Tibial nerve (tissue), 4 donors: Measurements from ENCODE around the gene ATP8A2. TPM values are rescaled to one million over a fixed set of nuclear protein-coding genes. Genes with fewer than 3 reads are reported as not detected.

Source experiments
- DNase-seq, 2 donors: peaks; one replicate each; pipeline ENCODE4 v3.0.0-alpha.2; 2019; ENCODE audit warnings: low spot score in 2 of 2
- H3K27ac ChIP-seq, 4 donors: fragments of 200-600 bp; sonication (generic) in 3 of 4; one replicate each; pipeline ENCODE4 v1.5.1; 2017 to 2019; ENCODE audit warnings: mild to moderate bottlenecking in 1 of 4
- H3K27me3 ChIP-seq, 2 donors: fragments of 200-600 bp; sonication (generic) in 1 of 2; one replicate each; pipeline versions ENCODE4 v1.5.1 to v1.6.0; 2017 to 2019
- H3K36me3 ChIP-seq, 3 donors: fragments of 200-600 bp; sonication (generic); one replicate each; pipeline ENCODE4 v1.5.1; 2018 to 2019
- H3K4me1 ChIP-seq, 4 donors: fragments of 200-600 bp; sonication (generic) in 3 of 4; one replicate each; pipeline ENCODE4 v1.5.1; 2017 to 2019
- H3K4me3 ChIP-seq, 4 donors: fragments of 200-600 bp; sonication (generic) in 3 of 4; one replicate each; pipeline ENCODE4 v1.5.1; 2017 to 2019; ENCODE audit warnings: mild to moderate bottlenecking in 1 of 4, moderate library complexity in 1 of 4
- H3K9me3 ChIP-seq, 4 donors: fragments of 200-600 bp; sonication (generic) in 3 of 4; one replicate each; pipeline ENCODE4 v1.5.1; 2017 to 2019
- CTCF ChIP-seq, 5 experiments: fragments of 200-600 bp in 3 of 5; fragments of 450-650 bp in 2 of 5; sonication (generic) in 3 of 5; IDR thresholded peaks; one replicate each; pipeline ENCODE4 v1.5.1; 2016 to 2019; ENCODE audit warnings: antibody characterized with exemption in 5 of 5, mild to moderate bottlenecking in 3 of 5, moderate library complexity in 2 of 5
- EP300 ChIP-seq, 2 donors: sonication (generic); formaldehyde crosslinking; IDR thresholded peaks; one replicate each; pipeline ENCODE4 v1.6.1; 2017; ENCODE audit warnings: antibody characterized with exemption in 2 of 2, mild to moderate bottlenecking in 1 of 2
- POLR2A ChIP-seq, 2 donors: fragments of 450-650 bp; IDR thresholded peaks; one replicate each; pipeline ENCODE4 v1.6.1; 2017; ENCODE audit warnings: antibody characterized with exemption in 2 of 2, mild to moderate bottlenecking in 2 of 2, moderate library complexity in 2 of 2
- WGBS, 2 donors: methylation state at CpG; one replicate each; pipeline ENCODE4 v1.1.5; 2018; 5-methylcytosine and 5-hydroxymethylcytosine counted together
- total RNA-seq, 4 donors: library from RNA; depleted of rRNA; stranded (reverse); fragments of >200 nt; gene quantifications; one replicate each; pipeline ENCODE4 v1.1.0, GENCODE V29; 2016

ATP8A2 gene
- total RNA-seq, 4 donors from 2014 or later: 0.30 to 1.7 (median 0.61) TPM

- WGBS, 2 donors: 53 to 70% methylated on average over 1 of the region's 1 CpG
- no peak overlapping the region for H3K27ac ChIP-seq
- no peak for TF ChIP-seq EP300 (IDR thresholded peaks at IDR 0.05)
- no peak for TF ChIP-seq POLR2A (IDR thresholded peaks at IDR 0.05)
- no peak for TF ChIP-seq CTCF (IDR thresholded peaks at IDR 0.05)
Measured at GRCh38 chr13:26007261-26008125, 635.7 kb downstream of the ATP8A2 start.

GRCh38 chr13:26010487-26011207, 638.9 kb downstream of the ATP8A2 start:
- Histone ChIP-seq H3K36me3 (no peaks in the 10 kb centered on the region), H3K4me1 (no peaks in the 10 kb centered on the region)
- 75 to 76% methylated on average over 13 of the region's 13 CpGs for WGBS, 2 donors

More at GRCh38 chr13:26007261-26008125, 635.7 kb downstream of the ATP8A2 start:
- no peak overlapping the region for H3K4me3 ChIP-seq
- H3K9me3 ChIP-seq: peaks cover 0 to 20% (median 2%) of the 10 kb centered on the region in 4 donors
- no peaks in the 10 kb centered on the region for H3K4me1 ChIP-seq
- DNase-seq: no peak
- no peaks in the 10 kb centered on the region for H3K36me3 ChIP-seq
- no peaks in the 10 kb centered on the region for H3K27me3 ChIP-seq

GRCh38 chr13:26011208-26011573, 639.4 kb downstream of the ATP8A2 start:
- Histone ChIP-seq H3K4me3 (no peak overlapping the region), H3K27me3 (no peaks in the 10 kb centered on the region), H3K9me3 (no peaks in the 10 kb centered on the region), H3K36me3 (no peaks in the 10 kb centered on the region), H3K4me1 (no peaks in the 10 kb centered on the region), H3K27ac (no peak overlapping the region)
- no peak for DNase-seq
- no peak for TF ChIP-seq EP300 (IDR thresholded peaks at IDR 0.05)
- TF ChIP-seq POLR2A (IDR thresholded peaks at IDR 0.05): no peak
- no peak for TF ChIP-seq CTCF (IDR thresholded peaks at IDR 0.05)
- 87 to 90% methylated on average over 4 of the region's 4 CpGs for WGBS, 2 donors

More at GRCh38 chr13:26010487-26011207, 638.9 kb downstream of the ATP8A2 start:
- no peak for DNase-seq
- Histone ChIP-seq H3K27ac (no peak overlapping the region), H3K27me3 (no peaks in the 10 kb centered on the region), H3K4me3 (no peak overlapping the region), H3K9me3 (peaks cover 0 to under 1% (median 0%) of the 10 kb centered on the region in 4 donors)
- TF ChIP-seq POLR2A (IDR thresholded peaks at IDR 0.05) (no peak), CTCF (IDR thresholded peaks at IDR 0.05) (no peak), EP300 (IDR thresholded peaks at IDR 0.05) (no peak)

GRCh38 chr13:26011996-26012821, 640.4 kb downstream of the ATP8A2 start:
- 22 to 25% methylated on average over 27 to 46 of the region's 53 CpGs for WGBS, 2 donors
- peak overlapping the region; percentile 16 to 46 (median 33) for H3K4me3 ChIP-seq

More at GRCh38 chr13:26011996-26012821, 640.4 kb downstream of the ATP8A2 start:
- peaks cover 0 to 5% (median 0%) of the 10 kb centered on the region in 4 donors for H3K4me1 ChIP-seq
- no peak for DNase-seq
- TF ChIP-seq CTCF (IDR thresholded peaks at IDR 0.05) (no peak), POLR2A (IDR thresholded peaks at IDR 0.05) (no peak)
- no peaks in the 10 kb centered on the region for H3K27me3 ChIP-seq
- H3K9me3 ChIP-seq: no peaks in the 10 kb centered on the region
- no peak overlapping the region for H3K27ac ChIP-seq
- H3K36me3 ChIP-seq: no peaks in the 10 kb centered on the region
